ENCODE results near the gene NPSR1. TPM values are rescaled to one million over a fixed set of nuclear protein-coding genes. Genes with fewer than 3 reads are reported as not detected.

The NPSR1 gene
- total RNA-seq, 1 donor from 2014 or later, result not detected

- Histone ChIP-seq H3K27ac (no peak overlapping the region), H3K9me3 (no peaks in the 10 kb centered on the region), H3K36me3 (no peaks in the 10 kb centered on the region), H3K4me1 (no peaks in the 10 kb centered on the region), H3K4me3 (no peak overlapping the region), H3K27me3 (no peaks in the 10 kb centered on the region)
- DNase-seq (ENCODE audit: low spot score in 2 of 2), result no peak
- no peak for TF ChIP-seq CTCF (IDR thresholded peaks at IDR 0.05)
- intact Hi-C loops (cut with DNase I), result no loop called here
Observed at GRCh38 chr7:34845666-34846361, 187.8 kb downstream of the NPSR1 start.

- no peak for TF ChIP-seq CTCF (IDR thresholded peaks at IDR 0.05)
- H3K27me3 ChIP-seq, result no peaks in the 10 kb centered on the region
- H3K27ac ChIP-seq, result no peak overlapping the region
- no peaks in the 10 kb centered on the region for H3K36me3 ChIP-seq
- intact Hi-C loops (cut with DNase I), result no loop called here
- no peak overlapping the region for H3K4me3 ChIP-seq
- DNase-seq (ENCODE audit: low spot score in 2 of 2), result no peak
- no peaks in the 10 kb centered on the region for H3K9me3 ChIP-seq
- no peaks in the 10 kb centered on the region for H3K4me1 ChIP-seq
Observed at GRCh38 chr7:34846976-34847375, 189.0 kb downstream of the NPSR1 start.

GRCh38 chr7:34848670-34849069, 190.7 kb downstream of the NPSR1 start:
- no peak for TF ChIP-seq CTCF (IDR thresholded peaks at IDR 0.05)
- no peaks in the 10 kb centered on the region for H3K27me3 ChIP-seq
- DNase-seq (ENCODE audit: low spot score in 2 of 2), result no peak
- H3K4me3 ChIP-seq, result no peak overlapping the region
- H3K9me3 ChIP-seq, result no peaks in the 10 kb centered on the region
- no peak overlapping the region for H3K27ac ChIP-seq
- no peaks in the 10 kb centered on the region for H3K4me1 ChIP-seq
- intact Hi-C loops (cut with DNase I), result no loop called here
- H3K36me3 ChIP-seq, result no peaks in the 10 kb centered on the region

- H3K27me3 ChIP-seq, result no peaks in the 10 kb centered on the region
- no peaks in the 10 kb centered on the region for H3K36me3 ChIP-seq
- no peak for TF ChIP-seq CTCF (IDR thresholded peaks at IDR 0.05)
- H3K4me1 ChIP-seq, result no peaks in the 10 kb centered on the region
- no peak overlapping the region for H3K4me3 ChIP-seq
- intact Hi-C loops (cut with DNase I), result no loop called here
- no peaks in the 10 kb centered on the region for H3K9me3 ChIP-seq
- DNase-seq (ENCODE audit: low spot score in 2 of 2), result no peak
- H3K27ac ChIP-seq, result no peak overlapping the region
Observed at GRCh38 chr7:34849163-34849960, 191.3 kb downstream of the NPSR1 start.

- TF ChIP-seq CTCF (IDR thresholded peaks at IDR 0.05), result no peak
- Histone ChIP-seq H3K4me1 (no peaks in the 10 kb centered on the region), H3K4me3 (no peak overlapping the region), H3K27ac (no peak overlapping the region), H3K36me3 (no peaks in the 10 kb centered on the region), H3K9me3 (no peaks in the 10 kb centered on the region), H3K27me3 (no peaks in the 10 kb centered on the region)
- no peak for DNase-seq (ENCODE audit: low spot score in 2 of 2)
- intact Hi-C loops (cut with DNase I), result no loop called here
Observed at GRCh38 chr7:34849986-34850385, 192.0 kb downstream of the NPSR1 start.
